Upper lobe of left lung (tissue), 4 donors: ENCODE data around the gene TRAPPC3L.

ENCODE experiments used
- CTCF ChIP-seq, 6 experiments: fragments of 450-650 bp in 4 of 6; fragments of 200-600 bp in 2 of 6; sonication (generic) in 2 of 6; IDR thresholded peaks; one replicate each; pipeline ENCODE4 v1.5.1; 2016 to 2019; ENCODE audit warnings: antibody characterized with exemption in 6 of 6
- EP300 ChIP-seq, 4 donors: sonication (generic); formaldehyde crosslinking; IDR thresholded peaks; one replicate each; pipeline ENCODE4 v1.5.1; 2017; ENCODE audit warnings: antibody characterized with exemption in 4 of 4, control low read depth in 2 of 4
- POLR2A ChIP-seq, 4 donors: fragments of 450-650 bp; IDR thresholded peaks; one replicate each; pipeline ENCODE4 v1.5.1; 2016 to 2017; ENCODE audit warnings: antibody characterized with exemption in 4 of 4, mild to moderate bottlenecking in 2 of 4

- TF ChIP-seq POLR2A (IDR thresholded peaks at IDR 0.05) (no peak), CTCF (IDR thresholded peaks at IDR 0.05) (no peak), EP300 (IDR thresholded peaks at IDR 0.05) (no peak)
Measured at GRCh38 chr6:116467096-116467495, 78.4 kb downstream of the TRAPPC3L start.
